ENCODE measurements around the gene HRH2. TPM values are rescaled to one million over a fixed set of nuclear protein-coding genes. Genes with fewer than 3 reads are reported as not detected.

Gene HRH2
- total RNA-seq, 2 donors from 2014 or later, result 8.0 to 18.9 TPM

DNA sequence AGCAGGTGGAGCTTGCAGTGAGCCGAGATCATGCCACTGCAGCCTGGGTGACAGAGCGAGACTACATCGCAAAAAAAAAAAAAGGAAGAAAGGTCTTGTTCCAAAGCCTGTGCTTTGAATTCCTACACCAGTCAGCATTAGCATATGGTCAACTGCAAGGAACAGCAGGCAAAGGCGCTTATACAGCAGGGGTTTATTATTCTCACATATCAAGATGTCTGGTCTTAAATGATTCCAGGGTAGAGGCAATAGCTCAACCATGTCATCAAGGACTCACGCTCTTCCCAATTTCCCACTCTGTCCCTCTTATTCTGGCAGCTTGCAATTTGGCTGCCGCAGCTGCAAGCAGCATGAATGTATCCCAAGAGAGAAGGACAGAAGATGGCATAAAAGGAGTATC lies 28.6 kb upstream of the HRH2 start:
- no peaks in the 10 kb centered on the region for H3K4me1 ChIP-seq

DNA sequence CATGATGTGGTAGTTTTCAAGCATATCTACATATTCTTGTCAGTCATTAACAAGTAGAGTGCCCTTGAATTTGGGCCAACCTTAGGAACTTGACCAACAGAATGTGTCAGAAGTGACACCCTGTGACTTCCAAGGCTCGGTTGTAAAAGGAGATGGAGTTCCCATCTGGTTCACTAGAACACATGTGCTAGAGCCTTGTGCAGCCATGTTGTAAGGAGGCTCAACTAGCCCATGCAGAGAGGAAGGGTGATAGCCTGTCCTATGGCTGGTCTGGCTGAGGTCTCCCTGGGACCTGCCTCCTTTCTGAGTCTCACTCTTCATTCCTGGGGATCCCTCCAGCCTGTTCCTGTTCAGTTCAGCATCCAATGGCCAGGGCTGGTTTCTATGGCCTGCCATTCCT lies 28.1 kb upstream of the HRH2 start:
- TF ChIP-seq, protein P1, sequence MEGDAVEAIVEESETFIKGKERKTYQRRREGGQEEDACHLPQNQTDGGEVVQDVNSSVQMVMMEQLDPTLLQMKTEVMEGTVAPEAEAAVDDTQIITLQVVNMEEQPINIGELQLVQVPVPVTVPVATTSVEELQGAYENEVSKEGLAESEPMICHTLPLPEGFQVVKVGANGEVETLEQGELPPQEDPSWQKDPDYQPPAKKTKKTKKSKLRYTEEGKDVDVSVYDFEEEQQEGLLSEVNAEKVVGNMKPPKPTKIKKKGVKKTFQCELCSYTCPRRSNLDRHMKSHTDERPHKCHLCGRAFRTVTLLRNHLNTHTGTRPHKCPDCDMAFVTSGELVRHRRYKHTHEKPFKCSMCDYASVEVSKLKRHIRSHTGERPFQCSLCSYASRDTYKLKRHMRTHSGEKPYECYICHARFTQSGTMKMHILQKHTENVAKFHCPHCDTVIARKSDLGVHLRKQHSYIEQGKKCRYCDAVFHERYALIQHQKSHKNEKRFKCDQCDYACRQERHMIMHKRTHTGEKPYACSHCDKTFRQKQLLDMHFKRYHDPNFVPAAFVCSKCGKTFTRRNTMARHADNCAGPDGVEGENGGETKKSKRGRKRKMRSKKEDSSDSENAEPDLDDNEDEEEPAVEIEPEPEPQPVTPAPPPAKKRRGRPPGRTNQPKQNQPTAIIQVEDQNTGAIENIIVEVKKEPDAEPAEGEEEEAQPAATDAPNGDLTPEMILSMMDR (IDR thresholded peaks at IDR 0.05), result no peak

More for the DNA sequence above, 28.6 kb upstream of the HRH2 start:
- Histone ChIP-seq H3K27me3 (no peaks in the 10 kb centered on the region), H3K4me3 (no peak overlapping the region), H3K36me3 (no peaks in the 10 kb centered on the region), H3K27ac (no peak overlapping the region), H3K9me3 (peaks cover 6 to 24% of the 10 kb centered on the region in 2 donors)
- no peak for DNase-seq (ENCODE audit: low spot score)
- TF ChIP-seq, protein P1 (IDR thresholded peaks at IDR 0.05), result no peak

DNA sequence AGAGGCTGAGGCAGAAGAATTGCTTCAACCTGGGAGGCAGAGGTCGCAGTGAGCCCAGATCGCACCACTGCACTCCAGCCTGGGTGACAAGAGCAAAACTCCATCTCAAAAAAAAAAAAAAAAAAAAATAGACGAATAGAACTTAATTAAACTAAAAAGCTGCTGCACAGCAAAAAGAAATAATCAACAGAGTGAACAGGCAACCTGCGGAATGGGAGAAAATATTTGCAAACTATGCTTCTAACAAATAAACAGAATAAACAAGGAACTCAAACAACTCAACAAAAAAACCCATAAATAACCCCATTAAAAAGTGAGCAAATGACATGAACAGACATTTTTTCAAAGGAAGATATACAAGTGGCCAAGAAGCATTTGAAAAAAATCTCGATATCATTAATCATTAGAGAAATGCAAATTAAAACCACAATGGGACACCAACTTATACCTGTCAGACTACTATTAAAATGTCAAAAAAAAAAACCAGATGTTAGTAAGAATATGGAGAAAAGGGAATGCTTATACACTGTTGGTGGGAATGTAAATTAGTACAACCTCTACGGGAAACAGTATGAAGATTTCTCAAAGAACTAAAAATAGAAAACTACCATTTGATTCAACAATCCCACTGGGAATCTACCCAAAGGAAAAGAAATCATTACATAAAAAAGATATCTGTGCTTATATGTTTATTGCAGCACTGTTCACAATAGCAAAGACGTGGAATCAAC lies 21.9 kb upstream of the HRH2 start:
- Histone ChIP-seq H3K27me3 (no peaks in the 10 kb centered on the region), H3K9me3 (peaks cover 0 to 8% of the 10 kb centered on the region in 2 donors), H3K4me1 (no peaks in the 10 kb centered on the region), H3K27ac (no peak overlapping the region), H3K36me3 (no peaks in the 10 kb centered on the region), H3K4me3 (no peak overlapping the region)
- no peak for DNase-seq (ENCODE audit: low spot score)
- TF ChIP-seq, protein P1 (IDR thresholded peaks at IDR 0.05), result no peak

More for the DNA sequence above, 28.1 kb upstream of the HRH2 start:
- H3K36me3 ChIP-seq, result no peaks in the 10 kb centered on the region
- no peak overlapping the region for H3K4me3 ChIP-seq
- no peak for DNase-seq (ENCODE audit: low spot score)
- peaks cover 6 to 24% of the 10 kb centered on the region in 2 donors for H3K9me3 ChIP-seq
- no peaks in the 10 kb centered on the region for H3K4me1 ChIP-seq
- no peaks in the 10 kb centered on the region for H3K27me3 ChIP-seq
- H3K27ac ChIP-seq, result no peak overlapping the region

DNA sequence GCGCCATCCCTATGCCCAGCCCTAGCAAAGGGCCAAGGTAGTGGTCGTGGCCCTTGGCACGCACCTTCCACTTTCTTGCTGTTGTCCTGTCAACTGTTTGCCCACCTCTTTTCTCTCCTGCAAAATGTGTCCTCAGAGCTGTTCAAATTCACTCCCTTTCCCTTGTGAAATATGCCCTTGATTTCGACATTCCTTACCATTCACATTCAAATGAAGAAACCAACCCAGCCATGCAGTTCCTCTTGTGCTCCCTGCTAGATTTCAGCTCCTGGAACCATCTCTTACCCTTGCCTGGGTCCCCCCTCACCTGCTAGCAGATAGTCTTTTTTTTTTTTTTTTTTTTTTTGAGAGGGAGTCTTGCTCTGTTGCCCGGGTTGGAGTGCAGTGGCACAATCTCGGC lies 19.6 kb upstream of the HRH2 start:
- Histone ChIP-seq H3K27me3 (no peaks in the 10 kb centered on the region), H3K4me3 (no peak overlapping the region), H3K36me3 (no peaks in the 10 kb centered on the region), H3K9me3 (no peaks in the 10 kb centered on the region), H3K4me1 (no peaks in the 10 kb centered on the region), H3K27ac (no peak overlapping the region)
- DNase-seq (ENCODE audit: low spot score), result no peak
- TF ChIP-seq, protein P1 (IDR thresholded peaks at IDR 0.05), result no peak

DNA sequence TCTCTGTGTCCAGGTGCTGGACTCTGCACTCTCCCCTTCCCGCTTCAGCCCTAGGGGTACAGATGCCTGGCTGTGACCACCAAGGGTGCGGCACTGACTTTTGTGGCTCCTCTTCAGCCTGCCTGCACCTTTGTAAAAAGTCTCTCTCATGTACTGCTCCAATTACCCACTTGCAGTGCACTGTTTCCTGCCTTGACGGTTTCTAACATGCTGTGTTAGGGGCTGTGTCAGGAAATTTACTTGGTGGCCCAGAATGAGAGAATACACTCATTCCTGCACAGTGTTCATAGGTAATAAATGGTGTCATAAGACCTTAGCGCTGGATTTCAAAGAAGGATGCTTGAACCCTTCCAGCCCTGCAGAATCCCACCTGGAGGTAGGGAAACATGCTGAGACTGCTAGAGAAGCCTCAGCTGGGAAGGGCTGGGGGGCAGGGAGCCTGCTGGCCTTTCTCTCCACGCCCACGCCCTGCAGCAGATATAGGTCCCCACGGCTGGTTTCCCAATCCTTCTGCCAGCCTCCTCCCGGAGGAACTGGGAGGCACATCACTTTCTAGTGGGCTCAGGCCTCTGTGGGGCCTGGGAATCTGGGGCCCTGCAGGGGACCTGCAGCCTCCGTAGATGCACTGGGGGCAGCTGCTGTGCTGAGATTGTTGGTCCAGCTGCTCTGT lies 17.6 kb upstream of the HRH2 start:
- no peak for DNase-seq (ENCODE audit: low spot score)
- H3K4me1 ChIP-seq, result no peaks in the 10 kb centered on the region
- TF ChIP-seq, protein P1 (IDR thresholded peaks at IDR 0.05), result no peak

More for the DNA sequence above, 17.6 kb upstream of the HRH2 start:
- H3K36me3 ChIP-seq, result no peaks in the 10 kb centered on the region
- no peak overlapping the region for H3K4me3 ChIP-seq
- H3K27me3 ChIP-seq, result no peaks in the 10 kb centered on the region
- no peak overlapping the region for H3K27ac ChIP-seq
- H3K9me3 ChIP-seq, result no peaks in the 10 kb centered on the region
